ENCODE measurements around the gene STK10. TPM values are rescaled to one million over a fixed set of nuclear protein-coding genes. Genes with fewer than 3 reads are reported as not detected.

Gene STK10
- total RNA-seq, 4 donors from 2014 or later, result 5.4 to 18.3 (median 5.7) TPM

DNA sequence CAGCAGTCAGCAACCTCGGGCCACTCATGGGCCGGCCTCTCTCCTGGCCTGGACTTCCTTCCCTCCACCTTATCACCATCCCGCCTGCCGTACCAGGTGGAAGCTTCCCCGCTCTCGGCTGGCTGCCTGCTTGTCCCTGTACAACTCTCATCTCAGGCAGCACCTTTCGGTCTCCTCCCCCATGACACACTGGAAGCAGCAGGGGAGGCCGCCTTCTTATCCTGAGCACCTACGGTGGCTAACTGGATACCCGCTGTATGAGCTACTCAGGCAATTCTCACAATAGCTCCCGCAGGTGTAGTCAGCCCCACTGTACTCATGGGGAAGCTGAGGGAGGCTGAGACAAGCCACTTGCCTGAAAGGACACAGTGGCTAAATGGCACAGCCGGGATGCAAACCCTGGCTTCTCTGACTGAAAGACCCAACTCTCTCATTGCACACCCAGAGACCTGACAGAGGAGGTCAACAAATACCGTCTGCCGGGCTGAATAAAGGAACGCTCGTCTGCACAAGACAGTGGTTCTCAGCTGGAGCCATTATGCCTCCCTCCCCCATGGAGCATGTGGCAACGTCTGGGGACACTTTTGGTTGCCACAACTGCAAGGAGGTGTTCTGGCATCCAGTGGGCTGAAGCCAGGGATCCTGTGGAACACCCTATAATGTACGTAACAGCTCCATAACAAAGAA lies 9.6 kb downstream of the STK10 start:
- Histone ChIP-seq H3K4me1 (peaks cover 3 to 9% of the 10 kb centered on the region in 2 donors), H3K9me3 (no peaks in the 10 kb centered on the region), H3K4me3 (peak overlapping the region in 1 of 4 donors; percentile 27), H3K27me3 (no peaks in the 10 kb centered on the region), H3K27ac (peak overlapping the region in 3 of 4 donors; percentile 62 to 75 (median 74)), H3K36me3 (no peaks in the 10 kb centered on the region)
- ATAC-seq, result no peak
- in situ Hi-C loops (cut with MboI; ENCODE audit: low sequenced_read_pairs in 4 of 4) (loop anchor here in 1 of 4 donors (25.0 kb wide), 1 partner anchor 109 kb away; the partner anchor contains the start of gene UBTD2), intact Hi-C loops (cut with DNase I; ENCODE audit: low total_unique reads) (no loop called here)
- TF ChIP-seq CTCF (IDR thresholded peaks at IDR 0.05 in 4 of 5, conservative IDR thresholded peaks at IDR 0.05 in 1 of 5) (no peak), POLR2A (IDR thresholded peaks at IDR 0.05) (no peak)
- DNase-seq, result no peak

- intact Hi-C loops (cut with DNase I; ENCODE audit: low total_unique reads) (no loop called here), in situ Hi-C loops (cut with MboI; ENCODE audit: low sequenced_read_pairs in 4 of 4) (loop anchor here in 1 of 4 donors (25.0 kb wide), 1 partner anchor 110 kb away; the partner anchor contains the start of gene UBTD2)
- H3K27ac ChIP-seq, result no peak overlapping the region
- no peak for TF ChIP-seq CTCF (IDR thresholded peaks at IDR 0.05 in 4 of 5, conservative IDR thresholded peaks at IDR 0.05 in 1 of 5)
- TF ChIP-seq POLR2A (IDR thresholded peaks at IDR 0.05), result no peak
- ATAC-seq, result no peak
- H3K27me3 ChIP-seq, result no peaks in the 10 kb centered on the region
- peaks cover 7 to 9% of the 10 kb centered on the region in 2 donors for H3K4me1 ChIP-seq
- H3K4me3 ChIP-seq, result no peak overlapping the region
- no peak for DNase-seq
- H3K9me3 ChIP-seq, result no peaks in the 10 kb centered on the region
- no peaks in the 10 kb centered on the region for H3K36me3 ChIP-seq
Observed at GRCh38 chr5:172177176-172177575, 10.8 kb downstream of the STK10 start.

DNA sequence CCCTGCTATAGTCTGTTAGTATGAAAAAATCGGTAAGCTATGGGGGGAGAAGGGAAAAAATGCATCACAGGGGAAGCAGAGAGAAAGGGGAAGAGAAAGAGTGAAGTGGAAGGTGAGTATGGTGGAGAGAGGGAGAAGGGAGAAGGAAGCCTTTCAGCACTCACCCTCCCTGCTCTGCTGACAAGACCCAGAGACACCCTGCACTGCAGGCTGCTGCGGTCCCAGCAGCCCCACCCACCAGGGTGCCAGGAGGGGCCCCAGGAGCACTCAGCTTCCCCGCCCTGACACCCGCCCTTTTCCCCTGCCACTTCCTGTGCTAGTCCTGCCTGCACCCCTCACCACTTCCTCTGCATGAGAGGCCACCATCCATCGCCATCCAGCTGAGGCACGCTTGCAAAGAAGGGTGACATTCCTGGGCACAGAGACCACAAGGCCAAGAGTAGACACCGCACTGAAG lies 12.7 kb downstream of the STK10 start:
- intact Hi-C loops (cut with DNase I; ENCODE audit: low total_unique reads), result no loop called here
- no peaks in the 10 kb centered on the region for H3K9me3 ChIP-seq
- peaks cover 7 to 18% of the 10 kb centered on the region in 2 donors for H3K4me1 ChIP-seq
- H3K36me3 ChIP-seq, result no peaks in the 10 kb centered on the region
- ATAC-seq (no peak), DNase-seq (peak; percentile 18 to 45)
- peak overlapping the region in 1 of 4 donors; percentile 18 for H3K4me3 ChIP-seq
- peak overlapping the region in 3 of 4 donors; percentile 41 to 44 (median 43) for H3K27ac ChIP-seq
- no peaks in the 10 kb centered on the region for H3K27me3 ChIP-seq
- TF ChIP-seq POLR2A (IDR thresholded peaks at IDR 0.05), result no peak
- no peak for TF ChIP-seq CTCF (IDR thresholded peaks at IDR 0.05 in 4 of 5, conservative IDR thresholded peaks at IDR 0.05 in 1 of 5)
- in situ Hi-C loops (cut with MboI; ENCODE audit: low sequenced_read_pairs in 4 of 4), result loop anchor here in 1 of 4 donors (25.0 kb wide), 1 partner anchor 112 kb away; the partner anchor contains the start of gene UBTD2

DNA sequence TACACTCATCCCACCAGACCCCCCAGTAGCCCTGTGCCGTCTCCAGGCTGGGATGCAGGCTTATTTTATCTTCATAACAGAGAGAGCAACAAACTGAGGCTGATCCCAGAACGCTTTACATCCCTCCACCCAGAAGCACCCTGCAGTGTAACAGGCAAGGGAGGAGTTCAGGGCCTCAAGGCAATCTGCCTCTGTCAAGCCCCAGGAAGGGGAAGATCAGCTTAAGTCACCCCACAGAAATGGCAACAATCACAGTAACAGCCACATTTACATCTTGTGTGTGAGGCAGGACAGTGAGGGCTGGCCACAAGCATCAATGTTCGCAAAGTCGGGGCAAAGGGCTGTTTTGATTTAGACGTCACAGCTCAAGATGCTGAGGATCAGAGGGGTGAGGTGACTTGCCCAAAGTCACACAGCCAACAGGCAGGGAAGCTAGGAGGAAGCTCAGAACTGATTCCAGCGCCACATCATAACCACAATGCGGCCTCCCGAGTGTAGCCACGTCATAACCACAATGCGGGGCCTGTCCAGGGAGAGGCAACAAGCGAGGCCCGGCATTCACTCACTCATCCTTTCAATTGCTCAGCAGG lies 14.4 kb downstream of the STK10 start:
- TF ChIP-seq CTCF (IDR thresholded peaks at IDR 0.05 in 4 of 5, conservative IDR thresholded peaks at IDR 0.05 in 1 of 5) (no peak), POLR2A (IDR thresholded peaks at IDR 0.05) (no peak)
- Histone ChIP-seq H3K27ac (peak overlapping the region in 1 of 4 donors; percentile 8), H3K9me3 (no peaks in the 10 kb centered on the region), H3K4me3 (no peak overlapping the region), H3K36me3 (no peaks in the 10 kb centered on the region), H3K27me3 (no peaks in the 10 kb centered on the region), H3K4me1 (peaks cover 22 to 25% of the 10 kb centered on the region in 2 donors)
- in situ Hi-C loops (cut with MboI; ENCODE audit: low sequenced_read_pairs in 4 of 4), result no loop called here
- no peak for DNase-seq
- no peak for ATAC-seq
- intact Hi-C loops (cut with DNase I; ENCODE audit: low total_unique reads), result no loop called here
